Suppressor macrophage (primary cell): ENCODE results near the gene SLC4A2.
A peak's percentile ranks its signal among the peaks of the same experiment; 100 is the strongest.
"Not testable (repeated sequence)": the region's sequence is repeated elsewhere in the genome, so short reads cannot be mapped to it uniquely, and the experiment has no call there.

Experiments
- DNase-seq, 4 experiments: peaks; one replicate each; pipeline ENCODE4 v3.0.0-alpha.2; 2020 to 2022

Gene SLC4A2

GRCh38 chr7:151024435-151025056 lies 34.8 kb upstream of the SLC4A2 start, which contains the start of gene ATG9B:
ATG9B (minus strand) TSS chr7:151024494; CDS start chr7:151024423, 71 bp downstream.
- no peak for DNase-seq

- no peak for DNase-seq
Measured at GRCh38 chr7:151025924-151026671, 33.3 kb upstream of the SLC4A2 start.

GRCh38 chr7:151026771-151027727 lies 32.3 kb upstream of the SLC4A2 start:
- DNase-seq, result not testable (repeated sequence)

GRCh38 chr7:151027728-151028130 lies 31.7 kb upstream of the SLC4A2 start:
- not testable (repeated sequence) for DNase-seq

- peak; percentile 98 to 99 (median 98) for DNase-seq
Measured at GRCh38 chr7:151028131-151028947, 31.1 kb upstream of the SLC4A2 start, which contains the start of gene ABCB8. ABCB8 (plus strand) TSS chr7:151028450; CDS start chr7:151028516, 66 bp downstream.

- no peak for DNase-seq
Measured at GRCh38 chr7:151028948-151029501, 30.4 kb upstream of the SLC4A2 start.

GRCh38 chr7:151031011-151031410 lies 28.4 kb upstream of the SLC4A2 start:
- DNase-seq, result no peak

GRCh38 chr7:151032936-151033863 lies 26.2 kb upstream of the SLC4A2 start:
- peak; percentile 59 to 80 (median 74) for DNase-seq

GRCh38 chr7:151033864-151034249 lies 25.5 kb upstream of the SLC4A2 start:
- DNase-seq, result no peak

- DNase-seq, result no peak
Measured at GRCh38 chr7:151034312-151035025, 24.9 kb upstream of the SLC4A2 start.

- DNase-seq, result peak; percentile 75 to 88 (median 86)
Measured at GRCh38 chr7:151035026-151035717, 24.2 kb upstream of the SLC4A2 start.

- no peak for DNase-seq
Measured at GRCh38 chr7:151035902-151036301, 23.5 kb upstream of the SLC4A2 start.

GRCh38 chr7:151038951-151039849 lies 20.2 kb upstream of the SLC4A2 start:
- peak; percentile 91 to 97 (median 96) for DNase-seq

- DNase-seq, result peak; percentile 63 to 85 (median 76)
Measured at GRCh38 chr7:151039850-151040548, 19.4 kb upstream of the SLC4A2 start.

GRCh38 chr7:151040616-151041375 lies 18.6 kb upstream of the SLC4A2 start:
- DNase-seq, result no peak

GRCh38 chr7:151043449-151043848 lies 15.9 kb upstream of the SLC4A2 start:
- not testable (repeated sequence) for DNase-seq
